Prostate gland (tissue), 2 donors: ENCODE data around the gene WARS2.

Source experiments
- POLR2A ChIP-seq: fragments of 450-650 bp; IDR thresholded peaks from one replicate; pipeline ENCODE4 v1.6.1; 2016; ENCODE audit warnings: antibody characterized with exemption, mild to moderate bottlenecking
- POLR2AphosphoS5 ChIP-seq: sonication (generic); formaldehyde crosslinking; IDR thresholded peaks from one replicate; pipeline ENCODE4 v1.6.1; 2017; ENCODE audit warnings: antibody characterized with exemption
- TF ChIP-seq, protein P1 (sequence below), 4 experiments: fragments of 200-600 bp in 2 of 4; fragments of 450-650 bp in 2 of 4; sonication (generic) in 2 of 4; IDR thresholded peaks; 1 replicate in 3 of 4; 2 replicates in 1 of 4; pipeline ENCODE4 v1.5.1; 2016 to 2019; ENCODE audit warnings: antibody characterized with exemption in 4 of 4, mild to moderate bottlenecking in 2 of 4, moderate library complexity in 2 of 4

DNA sequence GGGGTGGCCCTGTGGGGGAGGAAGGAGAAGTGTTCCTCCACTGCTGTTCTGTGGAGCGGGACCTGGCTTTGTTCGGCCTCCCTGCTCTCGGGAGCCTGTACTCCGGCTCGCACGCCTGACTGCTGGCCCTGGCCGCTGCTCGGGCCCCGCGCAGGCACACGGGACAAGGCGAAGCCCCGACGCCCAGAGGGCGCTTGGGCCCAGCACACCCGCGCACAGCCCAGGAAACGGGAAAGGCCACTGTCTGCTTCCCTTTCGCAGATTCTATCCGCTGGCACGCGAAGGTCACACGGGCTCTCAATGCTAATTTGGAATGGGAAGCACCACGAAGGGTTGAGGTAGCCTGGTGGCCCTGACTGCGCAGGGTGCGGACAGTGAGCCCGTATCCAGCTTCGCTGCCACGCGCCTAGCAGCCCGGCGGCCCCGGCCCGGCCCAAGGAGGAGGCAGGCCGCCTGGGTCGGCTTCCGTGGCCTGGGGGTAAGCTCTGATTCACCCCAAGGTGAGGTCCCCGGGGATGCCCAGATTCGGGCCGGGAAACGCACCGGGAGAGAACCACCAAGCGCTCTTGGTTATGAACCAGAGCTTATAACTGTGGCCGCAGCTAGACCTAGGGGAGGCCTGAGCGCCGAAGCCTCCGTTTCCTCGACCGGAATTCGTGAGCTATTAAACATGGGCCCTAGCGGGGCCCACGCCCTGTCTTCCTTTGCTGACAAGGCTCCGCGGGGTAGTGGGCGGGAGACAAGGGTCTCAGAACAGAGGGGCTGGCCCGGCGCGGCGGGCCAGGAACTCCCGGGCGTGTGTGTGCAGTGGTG is 132.6 kb downstream of the WARS2 start:
- TF ChIP-seq, protein P1, sequence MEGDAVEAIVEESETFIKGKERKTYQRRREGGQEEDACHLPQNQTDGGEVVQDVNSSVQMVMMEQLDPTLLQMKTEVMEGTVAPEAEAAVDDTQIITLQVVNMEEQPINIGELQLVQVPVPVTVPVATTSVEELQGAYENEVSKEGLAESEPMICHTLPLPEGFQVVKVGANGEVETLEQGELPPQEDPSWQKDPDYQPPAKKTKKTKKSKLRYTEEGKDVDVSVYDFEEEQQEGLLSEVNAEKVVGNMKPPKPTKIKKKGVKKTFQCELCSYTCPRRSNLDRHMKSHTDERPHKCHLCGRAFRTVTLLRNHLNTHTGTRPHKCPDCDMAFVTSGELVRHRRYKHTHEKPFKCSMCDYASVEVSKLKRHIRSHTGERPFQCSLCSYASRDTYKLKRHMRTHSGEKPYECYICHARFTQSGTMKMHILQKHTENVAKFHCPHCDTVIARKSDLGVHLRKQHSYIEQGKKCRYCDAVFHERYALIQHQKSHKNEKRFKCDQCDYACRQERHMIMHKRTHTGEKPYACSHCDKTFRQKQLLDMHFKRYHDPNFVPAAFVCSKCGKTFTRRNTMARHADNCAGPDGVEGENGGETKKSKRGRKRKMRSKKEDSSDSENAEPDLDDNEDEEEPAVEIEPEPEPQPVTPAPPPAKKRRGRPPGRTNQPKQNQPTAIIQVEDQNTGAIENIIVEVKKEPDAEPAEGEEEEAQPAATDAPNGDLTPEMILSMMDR (IDR thresholded peaks at IDR 0.05) = no peak
- no peak for TF ChIP-seq POLR2AphosphoS5
- no peak for TF ChIP-seq POLR2A
